Activated CD4-positive, alpha-beta T cell treated with anti-CD3 and anti-CD28 coated beads, Interleukin-2, amount 10 ng/mL, durations not matched to agents 24 days and 14 days (primary cell): Measurements from ENCODE around the gene CELSR3. TPM values are rescaled to one million over a fixed set of nuclear protein-coding genes. Genes with fewer than 3 reads are reported as not detected.

Experiments
- DNase-seq: peaks from one replicate; pipeline ENCODE4 v3.0.0; 2022
- H3K27ac Mint-ChIP-seq: one replicate; pipeline ENCODE4 v1.8.0; 2022; ENCODE audit warnings: mild to moderate bottlenecking, mixed read lengths
- H3K27me3 Mint-ChIP-seq: one replicate; pipeline ENCODE4 v1.8.0; 2022; ENCODE audit warnings: mixed read lengths
- H3K36me3 Mint-ChIP-seq: one replicate; pipeline ENCODE4 v1.8.0; 2022; ENCODE audit warnings: low read depth, mild to moderate bottlenecking, mixed read lengths
- H3K4me1 Mint-ChIP-seq: one replicate; pipeline ENCODE4 v1.8.0; 2021; ENCODE audit warnings: mixed read lengths
- H3K4me3 Mint-ChIP-seq: one replicate; pipeline ENCODE4 v1.8.0; 2022; ENCODE audit warnings: mild to moderate bottlenecking, moderate library complexity, mixed read lengths
- H3K9me3 Mint-ChIP-seq: one replicate; pipeline ENCODE4 v1.8.0; 2021; ENCODE audit warnings: mixed read lengths
- intact Hi-C: fragments of 100-400 bp; cut with micrococcal nuclease; formaldehyde crosslinking; loops from one replicate; pipeline ENCODE4 v1.15.1; 2023
- total RNA-seq: library from RNA; stranded (reverse); gene quantifications from 2 replicates; pipeline ENCODE4 v1.2.3, GENCODE V29; 2022

CELSR3 gene
- total RNA-seq, 1 donor from 2014 or later, result 14.5 TPM

DNA sequence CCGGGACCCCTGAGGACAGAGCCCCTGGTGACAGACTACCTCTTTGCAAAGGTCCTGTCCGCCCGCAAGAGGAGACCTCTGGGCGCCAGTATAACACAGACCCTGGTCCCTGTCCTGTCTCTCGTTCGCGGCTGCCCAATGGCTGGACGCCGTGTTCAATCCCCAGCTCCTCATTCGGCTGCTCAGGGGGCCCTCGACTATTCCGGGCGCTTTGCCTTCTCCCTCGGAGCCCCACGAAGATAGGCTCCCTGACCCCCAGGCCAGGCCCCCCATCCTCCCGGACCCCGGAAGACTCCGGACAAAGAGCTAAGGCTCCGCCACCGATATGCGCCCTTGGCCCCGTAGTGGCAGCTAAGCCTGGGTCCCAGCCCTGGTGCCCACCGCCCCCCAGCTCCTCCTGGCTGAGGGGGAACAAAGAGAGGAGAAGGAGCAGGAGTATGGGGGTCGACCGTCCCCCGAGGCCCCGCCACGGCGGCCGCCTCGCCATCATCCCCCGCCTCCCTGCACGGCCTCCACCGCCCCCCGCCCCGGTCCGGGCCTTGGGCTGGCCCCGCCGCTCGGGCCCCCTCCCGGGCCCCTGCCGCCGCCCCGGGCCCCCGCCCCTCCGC lies 437 bp downstream of the CELSR3 start:
- Mint-ChIP-seq H3K36me3 (peaks cover 6% of the 10 kb centered on the region), H3K4me1 (peaks cover 16% of the 10 kb centered on the region), H3K9me3 (no peaks in the 10 kb centered on the region), H3K27me3 (peaks cover 9% of the 10 kb centered on the region), H3K4me3 (peak overlapping the region; percentile 96), H3K27ac (peak overlapping the region; percentile 20)
- no peak for DNase-seq
- intact Hi-C loops, result loop anchor here (2.0 kb wide), 1 partner anchor 55 kb away; the partner anchor contains the start of gene IP6K2

GRCh38 chr3:48661501-48662144 lies 1.1 kb downstream of the CELSR3 start:
- H3K36me3 Mint-ChIP-seq, result peaks cover 6% of the 10 kb centered on the region
- peak overlapping the region; percentile 70 for H3K4me3 Mint-ChIP-seq
- peaks cover 18% of the 10 kb centered on the region for H3K4me1 Mint-ChIP-seq
- peak overlapping the region; percentile 20 for H3K27ac Mint-ChIP-seq
- peaks cover 9% of the 10 kb centered on the region for H3K27me3 Mint-ChIP-seq
- peak; percentile 96 for DNase-seq
- no peaks in the 10 kb centered on the region for H3K9me3 Mint-ChIP-seq
- intact Hi-C loops, result loop anchor here (2.0 kb wide), 1 partner anchor 55 kb away; the partner anchor contains the start of gene IP6K2

- no peak for DNase-seq
- Mint-ChIP-seq H3K4me1 (peaks cover 19% of the 10 kb centered on the region), H3K4me3 (no peak overlapping the region), H3K27ac (no peak overlapping the region), H3K9me3 (no peaks in the 10 kb centered on the region), H3K27me3 (peaks cover 9% of the 10 kb centered on the region), H3K36me3 (peaks cover 6% of the 10 kb centered on the region)
- intact Hi-C loops, result no loop called here
Measured at GRCh38 chr3:48660800-48661400, 1.8 kb downstream of the CELSR3 start.

- peak; percentile 77 for DNase-seq
- peaks cover 6% of the 10 kb centered on the region for H3K36me3 Mint-ChIP-seq
- H3K27ac Mint-ChIP-seq, result peak overlapping the region; percentile 90
- intact Hi-C loops, result loop anchor here (1.0 kb wide), 3 partner anchors 22 to 48 kb away; partner anchors contain the start of genes SLC26A6 and UQCRC1
- H3K4me3 Mint-ChIP-seq, result peak overlapping the region; percentile 85
- H3K27me3 Mint-ChIP-seq, result peaks cover 2% of the 10 kb centered on the region
- H3K9me3 Mint-ChIP-seq, result no peaks in the 10 kb centered on the region
- peaks cover 23% of the 10 kb centered on the region for H3K4me1 Mint-ChIP-seq
Measured at GRCh38 chr3:48656841-48657281, 5.8 kb downstream of the CELSR3 start.

- H3K4me1 Mint-ChIP-seq, result peaks cover 22% of the 10 kb centered on the region
- H3K27me3 Mint-ChIP-seq, result peaks cover 2% of the 10 kb centered on the region
- H3K9me3 Mint-ChIP-seq, result no peaks in the 10 kb centered on the region
- intact Hi-C loops, result loop anchor here (1.0 kb wide), 3 partner anchors 21 to 47 kb away; partner anchors contain the start of genes SLC26A6 and UQCRC1
- H3K36me3 Mint-ChIP-seq, result peaks cover 6% of the 10 kb centered on the region
- peak overlapping the region; percentile 85 for H3K4me3 Mint-ChIP-seq
- H3K27ac Mint-ChIP-seq, result peak overlapping the region; percentile 92
- DNase-seq, result peak; percentile 95
Measured at GRCh38 chr3:48656061-48656840, 6.4 kb downstream of the CELSR3 start.

DNA sequence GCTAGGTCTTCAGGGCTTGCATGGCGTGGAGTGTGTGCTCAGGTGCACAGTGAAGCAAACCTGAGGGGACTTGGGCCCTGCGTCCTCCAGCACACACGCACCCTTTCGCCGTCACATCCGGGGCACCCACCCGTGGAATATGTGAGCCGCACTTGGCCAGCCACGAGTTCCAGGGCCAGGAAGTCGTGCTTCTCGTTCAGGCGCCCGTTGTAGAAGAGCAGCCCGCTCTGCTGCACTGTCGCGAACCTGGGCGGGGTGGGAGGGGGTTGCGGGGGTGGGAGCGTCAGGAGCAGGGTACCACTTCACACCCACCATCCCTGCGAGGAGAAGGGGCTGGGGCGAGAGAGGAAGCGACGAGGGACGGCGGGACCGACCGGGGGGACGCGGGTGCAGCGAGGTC lies 7.1 kb downstream of the CELSR3 start:
- DNase-seq, result peak; percentile 86
- H3K9me3 Mint-ChIP-seq, result no peaks in the 10 kb centered on the region
- intact Hi-C loops, result loop anchor here (1.0 kb wide), 3 partner anchors 20 to 46 kb away; partner anchors contain the start of genes SLC26A6 and UQCRC1
- H3K4me1 Mint-ChIP-seq, result peaks cover 22% of the 10 kb centered on the region
- peaks cover 8% of the 10 kb centered on the region for H3K36me3 Mint-ChIP-seq
- H3K27ac Mint-ChIP-seq, result peak overlapping the region; percentile 92
- H3K4me3 Mint-ChIP-seq, result peak overlapping the region; percentile 85
- peaks cover 2% of the 10 kb centered on the region for H3K27me3 Mint-ChIP-seq

DNA sequence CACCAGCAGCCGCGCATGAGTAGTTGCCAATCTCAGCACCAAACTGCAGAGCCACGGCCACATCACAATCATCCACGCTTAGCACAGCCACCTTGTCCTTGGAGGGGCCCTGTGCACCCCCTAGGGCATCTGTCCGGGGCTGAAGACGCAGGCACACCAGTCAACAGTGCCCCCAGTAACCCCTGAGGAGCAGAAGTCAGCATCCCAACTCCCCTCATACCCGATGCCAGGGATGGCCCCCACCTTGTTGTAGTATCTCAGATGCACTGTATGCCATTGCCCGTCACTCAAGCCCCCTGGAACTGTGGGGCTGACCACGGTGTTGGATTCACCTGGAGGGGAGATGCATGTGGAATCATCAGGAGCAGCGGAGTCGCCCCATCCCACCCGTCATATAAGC lies 7.6 kb downstream of the CELSR3 start:
- H3K4me1 Mint-ChIP-seq, result peaks cover 22% of the 10 kb centered on the region
- no peak for DNase-seq
- peak overlapping the region; percentile 92 for H3K27ac Mint-ChIP-seq
- intact Hi-C loops, result no loop called here
- no peaks in the 10 kb centered on the region for H3K9me3 Mint-ChIP-seq
- H3K36me3 Mint-ChIP-seq, result peaks cover 8% of the 10 kb centered on the region
- no peaks in the 10 kb centered on the region for H3K27me3 Mint-ChIP-seq
- H3K4me3 Mint-ChIP-seq, result peak overlapping the region; percentile 85

DNA sequence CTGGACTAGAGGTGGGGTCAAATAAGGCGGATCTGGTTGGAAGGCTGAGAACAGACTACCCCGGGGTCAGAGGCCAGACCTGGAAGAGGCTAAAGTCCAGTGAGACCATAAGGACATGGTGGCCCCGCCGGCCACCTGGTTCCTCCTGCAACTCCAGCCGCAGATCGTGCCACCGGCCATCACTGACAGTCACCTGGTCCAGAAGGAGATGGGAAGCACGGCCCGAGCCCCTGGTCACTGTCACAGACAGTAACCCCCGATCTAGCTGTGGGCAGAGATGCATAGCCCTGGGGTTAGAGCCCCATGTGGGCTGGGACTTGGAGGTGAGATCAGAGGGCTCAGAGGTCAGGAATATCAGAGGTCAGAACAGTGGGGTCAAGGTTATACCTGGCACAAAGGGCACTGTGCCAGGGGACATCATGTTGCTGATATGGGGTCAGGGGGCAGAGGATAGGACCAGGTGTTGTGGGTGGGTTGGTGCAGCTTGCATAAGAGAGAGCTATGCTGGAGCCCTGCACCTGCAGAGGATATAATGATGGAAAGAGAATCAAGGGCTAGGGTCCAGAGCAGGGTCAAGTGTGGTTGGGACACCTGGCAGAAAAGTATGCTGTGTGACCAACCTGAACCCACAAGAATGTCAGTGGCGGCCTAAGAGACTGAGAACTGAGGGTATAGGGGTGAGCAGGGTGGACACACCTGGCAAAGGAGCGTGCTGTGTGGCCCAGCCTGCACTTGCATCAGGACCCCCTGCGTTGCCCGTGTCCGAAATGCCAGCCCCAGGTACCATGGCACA lies 9.6 kb downstream of the CELSR3 start:
- no peak for DNase-seq
- intact Hi-C loops, result no loop called here
- H3K4me1 Mint-ChIP-seq, result peaks cover 22% of the 10 kb centered on the region
- no peaks in the 10 kb centered on the region for H3K27me3 Mint-ChIP-seq
- no peaks in the 10 kb centered on the region for H3K9me3 Mint-ChIP-seq
- H3K36me3 Mint-ChIP-seq, result peaks cover 11% of the 10 kb centered on the region
- no peak overlapping the region for H3K4me3 Mint-ChIP-seq
- H3K27ac Mint-ChIP-seq, result peak overlapping the region; percentile 2

DNA sequence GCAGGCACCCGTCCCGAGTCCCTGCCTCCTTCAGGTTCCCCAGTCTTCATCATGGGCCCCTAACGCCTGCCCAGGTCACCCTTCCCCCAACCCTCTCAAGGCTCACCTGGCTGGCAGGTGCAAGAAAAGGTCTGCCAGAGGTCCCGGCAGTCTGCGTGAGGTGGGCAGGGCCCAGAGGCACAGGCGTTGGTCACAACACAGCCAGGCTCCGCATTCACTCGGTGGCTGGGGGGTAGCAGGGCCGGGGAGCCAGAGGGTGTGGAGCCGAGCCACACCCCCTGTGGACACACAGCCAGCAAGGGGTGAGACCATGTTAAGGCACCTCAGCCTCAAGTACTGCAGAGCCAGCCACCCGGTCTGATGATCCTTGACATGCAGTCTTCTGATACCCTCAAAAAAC lies 10.9 kb downstream of the CELSR3 start:
- Mint-ChIP-seq H3K36me3 (peaks cover 12% of the 10 kb centered on the region), H3K4me3 (no peak overlapping the region), H3K9me3 (no peaks in the 10 kb centered on the region), H3K27ac (no peak overlapping the region), H3K27me3 (no peaks in the 10 kb centered on the region), H3K4me1 (peaks cover 16% of the 10 kb centered on the region)
- no peak for DNase-seq
- intact Hi-C loops, result no loop called here

- intact Hi-C loops, result no loop called here
- no peak overlapping the region for H3K4me3 Mint-ChIP-seq
- no peaks in the 10 kb centered on the region for H3K9me3 Mint-ChIP-seq
- no peaks in the 10 kb centered on the region for H3K27me3 Mint-ChIP-seq
- peaks cover 14% of the 10 kb centered on the region for H3K36me3 Mint-ChIP-seq
- H3K27ac Mint-ChIP-seq, result no peak overlapping the region
- DNase-seq, result no peak
- H3K4me1 Mint-ChIP-seq, result peaks cover 16% of the 10 kb centered on the region
Measured at GRCh38 chr3:48650723-48651122, 12.0 kb downstream of the CELSR3 start.

DNA sequence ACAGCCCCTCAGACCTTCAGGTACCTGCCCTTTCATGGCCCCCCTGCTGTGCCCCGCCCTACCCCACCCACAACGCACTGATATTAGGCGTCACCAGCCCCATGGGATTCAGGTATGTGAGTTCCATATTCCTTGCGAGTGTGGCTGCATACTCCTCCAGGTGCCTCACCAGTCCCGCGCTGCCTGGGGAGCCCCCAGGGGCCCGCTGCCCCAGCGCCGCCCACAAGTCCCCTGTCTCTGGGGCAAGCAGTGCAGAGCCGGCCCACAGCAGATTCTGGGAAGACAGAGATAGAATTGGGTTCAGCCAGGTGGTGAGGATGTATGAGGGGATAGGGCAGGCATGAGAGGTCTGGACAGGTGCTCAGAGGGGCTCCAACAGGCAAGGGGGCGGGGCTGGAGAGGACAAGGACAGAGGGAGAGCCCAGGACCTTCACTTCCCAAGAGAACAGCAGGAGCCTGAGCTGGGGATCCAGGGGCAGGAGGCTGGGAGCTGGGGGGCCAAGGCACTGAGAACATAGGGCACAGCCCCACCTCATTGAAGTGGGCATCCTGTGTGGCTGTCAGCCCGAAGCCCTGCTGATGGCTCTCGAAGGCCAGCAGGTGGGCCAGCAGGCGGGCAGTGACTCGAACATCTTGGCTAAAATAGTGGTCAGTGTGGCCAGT lies 14.4 kb downstream of the CELSR3 start:
- H3K27me3 Mint-ChIP-seq, result no peaks in the 10 kb centered on the region
- no peak overlapping the region for H3K4me3 Mint-ChIP-seq
- intact Hi-C loops, result no loop called here
- H3K4me1 Mint-ChIP-seq, result peaks cover 2% of the 10 kb centered on the region
- H3K36me3 Mint-ChIP-seq, result peaks cover 8% of the 10 kb centered on the region
- DNase-seq, result no peak
- H3K27ac Mint-ChIP-seq, result no peak overlapping the region
- no peaks in the 10 kb centered on the region for H3K9me3 Mint-ChIP-seq

- Mint-ChIP-seq H3K4me3 (no peak overlapping the region), H3K9me3 (no peaks in the 10 kb centered on the region), H3K27ac (no peak overlapping the region), H3K4me1 (peaks cover 2% of the 10 kb centered on the region), H3K27me3 (no peaks in the 10 kb centered on the region), H3K36me3 (peaks cover 13% of the 10 kb centered on the region)
- intact Hi-C loops, result no loop called here
- no peak for DNase-seq
Measured at GRCh38 chr3:48647714-48648113, 15.0 kb downstream of the CELSR3 start.
